ENCODE data around the gene SRXN1.
"Not testable (repeated sequence)": the region's sequence is repeated elsewhere in the genome, so short reads cannot be mapped to it uniquely, and the experiment has no call there.

SRXN1 gene

GRCh38 chr20:655726-656624 is 3.0 kb upstream of the SRXN1 start:
- no peak for DNase-seq (ENCODE audit: low read depth, low spot score)

- DNase-seq (ENCODE audit: low read depth, low spot score), result no peak
Observed at GRCh38 chr20:654417-654750, 1.4 kb upstream of the SRXN1 start.

- DNase-seq (ENCODE audit: low read depth, low spot score), result no peak
Observed at GRCh38 chr20:653590-654416, 803 bp upstream of the SRXN1 start.

GRCh38 chr20:652615-653109 is 338 bp downstream of the SRXN1 start:
- DNase-seq (ENCODE audit: low read depth, low spot score), result no peak

- DNase-seq (ENCODE audit: low read depth, low spot score), result no peak
Observed at GRCh38 chr20:651713-652614, 1.0 kb downstream of the SRXN1 start.

- no peak for DNase-seq (ENCODE audit: low read depth, low spot score)
Observed at GRCh38 chr20:650954-651353, 2.0 kb downstream of the SRXN1 start.

GRCh38 chr20:650281-650680 is 2.7 kb downstream of the SRXN1 start:
- DNase-seq (ENCODE audit: low read depth, low spot score), result no peak

- DNase-seq (ENCODE audit: low read depth, low spot score), result no peak
Observed at GRCh38 chr20:647479-648019, 5.5 kb downstream of the SRXN1 start.

GRCh38 chr20:646868-647233 is 6.1 kb downstream of the SRXN1 start:
- DNase-seq (ENCODE audit: low read depth, low spot score), result no peak

GRCh38 chr20:646107-646867 is 6.7 kb downstream of the SRXN1 start:
- no peak for DNase-seq (ENCODE audit: low read depth, low spot score)

GRCh38 chr20:645318-646106 is 7.5 kb downstream of the SRXN1 start:
- peak; percentile 34 for DNase-seq (ENCODE audit: low read depth, low spot score)

GRCh38 chr20:644692-645317 is 8.2 kb downstream of the SRXN1 start:
- DNase-seq (ENCODE audit: low read depth, low spot score), result no peak

GRCh38 chr20:642398-643174 is 10.4 kb downstream of the SRXN1 start:
- DNase-seq (ENCODE audit: low read depth, low spot score), result no peak

GRCh38 chr20:642013-642397 is 11.0 kb downstream of the SRXN1 start:
- DNase-seq (ENCODE audit: low read depth, low spot score), result not testable (repeated sequence)

GRCh38 chr20:641516-641875 is 11.5 kb downstream of the SRXN1 start:
- DNase-seq (ENCODE audit: low read depth, low spot score), result no peak

GRCh38 chr20:640674-641515 is 12.1 kb downstream of the SRXN1 start:
- DNase-seq (ENCODE audit: low read depth, low spot score), result no peak

- DNase-seq (ENCODE audit: low read depth, low spot score), result no peak
Observed at GRCh38 chr20:638579-638978, 14.4 kb downstream of the SRXN1 start.

GRCh38 chr20:637559-637958 is 15.4 kb downstream of the SRXN1 start:
- DNase-seq (ENCODE audit: low read depth, low spot score), result no peak

All from activated naive CD8-positive, alpha-beta T cell treated with anti-CD3 and anti-CD28 coated beads, Interleukin-2, amount 50 U/mL, for 16 hours (primary cell).